H4 (cell line): Measurements from ENCODE around the gene TRPC5OS. TPM values are rescaled to one million over a fixed set of nuclear protein-coding genes. Genes with fewer than 3 reads are reported as not detected.

Source experiments
- DNase-seq: peaks from one replicate; pipeline ENCODE4 v3.0.0-alpha.2; 2015; ENCODE audit warnings: low spot score
- total RNA-seq: library from RNA; depleted of rRNA; stranded (reverse); fragments of >200 nt; shearing (Covaris generic); gene quantifications from 2 replicates; pipeline ENCODE4 v1.2.3, GENCODE V29; 2014; rRNA removed

TRPC5OS gene
- total RNA-seq, 1 experiment from 2014 or later, result 0.33 TPM

DNA sequence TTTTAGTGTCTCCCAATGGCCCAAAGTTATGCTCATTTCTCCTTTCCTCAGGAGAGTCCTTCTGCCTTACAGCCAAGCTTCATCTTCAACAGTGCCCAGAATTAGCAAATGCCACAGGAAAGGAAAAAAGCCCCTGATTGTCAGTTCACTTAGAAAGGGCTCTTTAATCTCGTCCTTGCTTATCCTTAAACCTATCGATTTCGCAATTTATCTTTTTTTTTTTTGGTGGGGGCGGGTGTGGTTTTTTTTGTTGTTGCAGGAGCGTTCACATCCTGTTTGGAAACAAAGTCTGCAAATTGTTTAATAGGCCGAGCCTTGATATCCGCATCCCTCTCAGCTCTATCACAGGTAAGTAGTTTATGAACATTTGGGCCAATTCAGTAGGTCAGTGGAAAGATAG is 20.2 kb downstream of the TRPC5OS start:
- DNase-seq, result no peak

DNA sequence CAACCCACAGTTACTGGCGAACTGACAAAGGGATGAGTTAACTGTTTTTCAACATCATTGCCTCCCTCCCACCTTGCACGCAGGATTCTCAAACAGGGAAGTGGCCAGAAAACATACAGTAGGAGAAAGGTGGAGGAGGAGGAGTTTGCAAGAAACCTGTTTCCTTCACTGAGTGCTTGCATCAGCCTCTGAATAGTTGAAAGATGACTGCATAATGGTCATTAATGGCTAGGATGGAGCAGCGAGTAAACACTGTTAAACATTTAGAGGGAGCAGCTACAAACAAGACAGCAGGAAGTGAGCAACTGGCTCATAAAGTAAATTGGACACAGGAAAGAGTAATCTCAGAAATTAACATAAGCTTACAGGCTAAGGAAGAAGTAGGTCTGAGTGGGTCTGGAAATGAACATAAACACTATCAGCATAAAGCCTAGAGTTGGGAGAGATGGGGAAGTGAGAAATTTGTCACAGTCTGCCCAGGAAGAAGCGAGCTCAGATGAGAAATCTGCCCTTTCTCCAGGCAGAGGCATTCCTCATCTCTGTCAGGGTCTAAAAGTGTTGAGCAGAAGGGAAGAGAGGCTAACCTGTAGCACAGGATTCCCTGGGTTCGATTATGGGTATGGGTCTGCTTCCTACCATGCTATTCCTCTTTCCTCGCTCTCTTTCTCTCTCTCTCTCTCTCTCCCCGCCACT is 38.6 kb downstream of the TRPC5OS start:
- peak; percentile 76 for DNase-seq

DNA sequence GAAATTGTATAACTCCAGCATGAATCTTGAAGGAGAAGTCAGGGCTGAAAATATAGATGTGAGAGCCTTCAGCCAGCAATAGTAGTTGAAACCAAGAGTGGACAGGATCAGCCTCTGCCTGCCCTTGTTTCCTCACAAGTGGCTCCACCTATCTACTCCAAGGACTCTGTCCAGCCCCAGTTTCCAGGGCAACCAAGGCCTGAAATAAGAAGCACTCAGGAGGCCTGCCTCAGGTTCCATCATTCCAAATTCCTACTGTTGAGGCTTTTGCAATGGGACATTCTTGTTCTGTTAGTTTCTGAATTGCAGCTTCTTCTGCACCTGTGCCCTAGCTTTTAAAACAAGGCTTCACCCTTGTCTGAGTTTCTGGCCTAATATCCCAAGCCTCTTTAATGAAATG is 41.6 kb downstream of the TRPC5OS start:
- DNase-seq, result no peak

DNA sequence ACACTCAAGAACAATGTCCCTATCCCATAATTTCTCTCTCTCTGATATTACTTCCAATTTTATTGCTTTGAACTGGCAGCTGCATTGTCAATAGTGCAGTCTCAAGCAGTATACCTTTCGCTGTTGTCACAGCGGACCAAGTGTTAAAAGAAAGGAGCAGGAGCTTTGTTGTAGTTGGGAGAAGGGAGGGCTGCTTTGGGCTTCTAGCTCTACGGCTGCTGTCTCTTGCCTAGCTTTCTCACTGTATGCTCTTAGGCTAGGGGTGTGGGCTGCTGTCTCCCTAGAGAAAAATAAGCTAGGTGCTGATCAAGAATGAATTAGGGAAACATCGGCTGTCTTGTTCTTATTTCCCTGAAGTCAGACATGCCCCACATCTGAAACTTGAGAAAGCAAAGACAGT is 52.5 kb downstream of the TRPC5OS start:
- no peak for DNase-seq

Other genes with a start within 250 kb of the TRPC5OS start
- gene ALG13, start 195.0 kb upstream of the TRPC5OS start, total RNA-seq, result 47.8 and 55.8 TPM in 2 replicates
- gene TRPC5, start 206.6 kb downstream of the TRPC5OS start, total RNA-seq, result not detected in 2 replicates
- not detected in 2 replicates for gene RTL4, start 206.8 kb downstream of the TRPC5OS start, total RNA-seq